ENCODE measurements around the gene NPAS3.

- TF ChIP-seq POLR2AphosphoS5 (IDR thresholded peaks at IDR 0.05): no peak
- TF ChIP-seq CTCF (IDR thresholded peaks at IDR 0.05): no peak
- no peak for TF ChIP-seq POLR2A (IDR thresholded peaks at IDR 0.05)
Measured at GRCh38 chr14:33454707-33455106, 516.0 kb downstream of the NPAS3 start.
